ENCODE data around the gene SLC28A3.

The SLC28A3 gene

GRCh38 chr9:84230355-84231145 is 110.0 kb downstream of the SLC28A3 start:
- DNase-seq (ENCODE audit: low spot score in 2 of 2) (no peak), ATAC-seq (ENCODE audit: low read depth) (no peak)
- Mint-ChIP-seq H3K9me3 (no peaks in the 10 kb centered on the region), H3K27ac (no peak overlapping the region), H3K4me3 (no peak overlapping the region), H3K4me1 (no peaks in the 10 kb centered on the region), H3K27me3 (peaks cover 4% of the 10 kb centered on the region), H3K36me3 (no peaks in the 10 kb centered on the region)

DNA sequence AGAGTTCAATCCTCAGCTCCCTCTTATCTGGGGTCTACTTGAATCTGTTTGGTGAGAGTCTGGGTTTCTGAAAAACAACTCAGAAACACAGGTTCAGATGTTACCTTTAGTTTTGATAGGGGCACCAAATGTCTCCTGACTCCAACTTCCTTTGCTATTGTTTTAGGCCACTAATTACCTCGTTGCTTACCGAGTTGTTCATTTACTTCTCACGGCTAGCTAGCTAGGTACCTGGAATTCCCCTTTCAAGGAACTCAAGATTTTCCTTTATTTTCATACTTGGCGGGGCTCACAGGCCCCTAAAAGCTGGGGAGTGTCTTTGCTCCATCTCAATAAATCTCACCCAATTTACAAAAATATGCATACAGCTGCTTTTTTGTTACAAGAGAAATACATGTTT is 111.4 kb downstream of the SLC28A3 start:
- Mint-ChIP-seq H3K27me3 (peaks cover 4% of the 10 kb centered on the region), H3K4me1 (no peaks in the 10 kb centered on the region), H3K9me3 (no peaks in the 10 kb centered on the region), H3K36me3 (no peaks in the 10 kb centered on the region), H3K4me3 (no peak overlapping the region), H3K27ac (no peak overlapping the region)
- no peak for DNase-seq (ENCODE audit: low spot score in 2 of 2)
- ATAC-seq (ENCODE audit: low read depth), result no peak

DNA sequence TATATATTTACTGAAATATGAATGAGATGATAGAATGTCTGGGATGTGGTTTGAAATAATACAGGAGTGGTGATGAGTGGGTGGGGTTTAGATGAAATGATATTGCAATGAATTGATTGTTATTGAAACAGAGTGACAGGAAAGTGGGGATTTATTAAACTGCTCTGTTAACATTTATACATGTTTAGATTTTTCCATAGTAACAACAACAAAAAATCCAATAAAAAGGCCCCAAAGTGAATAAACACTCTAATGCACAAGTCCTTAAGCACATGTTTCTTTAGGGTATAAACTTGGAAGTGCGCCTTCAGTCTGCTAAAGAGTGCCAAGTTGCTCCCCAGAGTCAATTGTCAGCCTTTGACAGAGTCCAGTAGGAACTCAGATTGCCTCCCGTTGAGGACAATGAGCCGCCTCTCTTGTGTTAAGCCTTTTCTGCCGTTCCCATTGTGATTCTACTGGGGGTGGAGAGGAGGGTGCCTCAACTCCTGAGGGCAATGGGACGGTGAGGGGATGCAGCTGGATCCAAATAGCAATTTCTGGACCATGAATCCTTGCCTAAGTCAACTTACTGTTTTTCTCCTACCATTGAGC is 112.3 kb downstream of the SLC28A3 start:
- Mint-ChIP-seq H3K36me3 (no peaks in the 10 kb centered on the region), H3K27ac (no peak overlapping the region), H3K4me3 (no peak overlapping the region), H3K27me3 (peaks cover 7% of the 10 kb centered on the region), H3K9me3 (no peaks in the 10 kb centered on the region), H3K4me1 (no peaks in the 10 kb centered on the region)
- no peak for ATAC-seq (ENCODE audit: low read depth)
- DNase-seq (ENCODE audit: low spot score in 2 of 2), result no peak

GRCh38 chr9:84226126-84226525 is 114.4 kb downstream of the SLC28A3 start:
- H3K27ac Mint-ChIP-seq, result no peak overlapping the region
- ATAC-seq (ENCODE audit: low read depth), result no peak

More at GRCh38 chr9:84226126-84226525, 114.4 kb downstream of the SLC28A3 start:
- Mint-ChIP-seq H3K9me3 (no peaks in the 10 kb centered on the region), H3K4me3 (no peak overlapping the region), H3K4me1 (no peaks in the 10 kb centered on the region), H3K36me3 (no peaks in the 10 kb centered on the region), H3K27me3 (peaks cover 10% of the 10 kb centered on the region)
- DNase-seq (ENCODE audit: low spot score in 2 of 2), result no peak

All from memory B cell (primary cell).